Measurements from ENCODE around the gene THPO.

THPO gene

DNA sequence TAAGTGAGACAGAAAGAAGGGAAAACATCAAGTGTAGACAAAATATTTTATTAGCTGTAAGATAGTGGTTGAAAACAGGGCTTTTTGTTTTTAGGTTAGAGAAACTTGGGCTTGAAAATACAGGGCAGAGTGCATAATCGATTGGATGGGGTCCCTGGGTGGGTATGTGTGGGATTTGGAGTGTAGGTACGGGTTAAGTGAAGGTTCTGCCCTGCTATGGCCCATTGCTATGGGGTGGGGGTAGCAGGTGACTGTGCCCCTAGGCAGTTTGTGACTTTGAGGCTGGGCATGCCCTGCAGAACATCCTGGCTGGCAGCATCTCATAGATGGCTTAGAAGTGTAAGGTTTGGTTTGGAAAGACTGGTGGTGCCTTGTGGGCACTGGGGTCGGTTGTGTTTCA is 44.3 kb downstream of the THPO start:
- no peak for DNase-seq (ENCODE audit: low spot score)

- no peak for DNase-seq (ENCODE audit: low spot score)
These were observed 44.8 kb downstream of the THPO start for GRCh38 chr3:184333190-184333589.

- no peak for DNase-seq (ENCODE audit: low spot score)
These were observed 45.5 kb downstream of the THPO start for GRCh38 chr3:184332370-184333090.

- DNase-seq (ENCODE audit: low spot score) = no peak
These were observed 49.5 kb downstream of the THPO start for GRCh38 chr3:184328516-184328915.

DNA sequence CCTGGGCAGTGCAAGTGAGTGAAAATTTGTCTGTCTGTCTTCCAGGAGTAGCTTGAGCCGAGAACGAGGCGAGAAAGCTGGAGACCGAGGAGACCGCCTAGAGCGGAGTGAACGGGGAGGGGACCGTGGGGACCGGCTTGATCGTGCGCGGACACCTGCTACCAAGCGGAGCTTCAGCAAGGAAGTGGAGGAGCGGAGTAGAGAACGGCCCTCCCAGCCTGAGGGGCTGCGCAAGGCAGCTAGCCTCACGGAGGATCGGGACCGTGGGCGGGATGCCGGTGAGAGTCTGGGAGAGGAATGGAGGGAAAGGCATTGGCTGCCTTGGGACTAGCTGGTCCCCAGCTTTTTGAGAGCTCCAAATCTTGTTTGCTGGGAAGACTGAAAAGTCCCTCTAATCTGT is 50.8 kb downstream of the THPO start:
- no peak for DNase-seq (ENCODE audit: low spot score)

- no peak for DNase-seq (ENCODE audit: low spot score)
These were observed 52.2 kb downstream of the THPO start for GRCh38 chr3:184325715-184326369.

- no peak for DNase-seq (ENCODE audit: low spot score)
These were observed 52.7 kb downstream of the THPO start for GRCh38 chr3:184325269-184325668.

DNA sequence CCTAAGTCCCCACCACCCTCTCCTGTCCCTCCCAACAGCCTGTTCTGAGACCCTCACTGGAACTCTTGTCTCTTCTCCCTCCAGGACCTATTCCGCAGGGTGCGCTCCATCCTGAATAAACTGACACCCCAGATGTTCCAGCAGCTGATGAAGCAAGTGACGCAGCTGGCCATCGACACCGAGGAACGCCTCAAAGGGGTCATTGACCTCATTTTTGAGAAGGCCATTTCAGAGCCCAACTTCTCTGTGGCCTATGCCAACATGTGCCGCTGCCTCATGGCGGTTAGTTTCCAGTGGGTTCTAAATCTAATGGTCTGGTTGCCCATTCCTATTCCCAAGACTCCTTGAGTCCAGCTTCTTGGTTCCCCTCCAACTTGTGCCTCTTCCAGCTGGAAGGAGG is 54.3 kb downstream of the THPO start:
- no peak for DNase-seq (ENCODE audit: low spot score)

- DNase-seq (ENCODE audit: low spot score) = no peak
These were observed 55.1 kb downstream of the THPO start for GRCh38 chr3:184322731-184323487.
